Inferior parietal cortex (tissue), 1 donor: ENCODE measurements around the gene USP17L11.
"Not testable (repeated sequence)": the region's sequence is repeated elsewhere in the genome, so short reads cannot be mapped to it uniquely, and the experiment has no call there.

Experiments used
- DNase-seq: peaks from one replicate; pipeline ENCODE4 v3.0.0-alpha.2; 2016; ENCODE audit errors: extremely low spot score

USP17L11 gene, protein sequence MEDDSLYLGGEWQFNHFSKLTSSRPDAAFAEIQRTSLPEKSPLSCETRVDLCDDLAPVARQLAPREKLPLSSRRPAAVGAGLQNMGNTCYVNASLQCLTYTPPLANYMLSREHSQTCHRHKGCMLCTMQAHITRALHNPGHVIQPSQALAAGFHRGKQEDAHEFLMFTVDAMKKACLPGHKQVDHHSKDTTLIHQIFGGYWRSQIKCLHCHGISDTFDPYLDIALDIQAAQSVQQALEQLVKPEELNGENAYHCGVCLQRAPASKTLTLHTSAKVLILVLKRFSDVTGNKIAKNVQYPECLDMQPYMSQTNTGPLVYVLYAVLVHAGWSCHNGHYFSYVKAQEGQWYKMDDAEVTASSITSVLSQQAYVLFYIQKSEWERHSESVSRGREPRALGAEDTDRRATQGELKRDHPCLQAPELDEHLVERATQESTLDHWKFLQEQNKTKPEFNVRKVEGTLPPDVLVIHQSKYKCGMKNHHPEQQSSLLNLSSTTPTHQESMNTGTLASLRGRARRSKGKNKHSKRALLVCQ

GRCh38 chr4:9215105-9215504 is at the start of gene USP17L11:
Gene USP17L11, plus strand, starts transcription at chr4:9215405. Its CDS starts 0 bp downstream, at chr4:9215405.
- DNase-seq: not testable (repeated sequence)

DNA sequence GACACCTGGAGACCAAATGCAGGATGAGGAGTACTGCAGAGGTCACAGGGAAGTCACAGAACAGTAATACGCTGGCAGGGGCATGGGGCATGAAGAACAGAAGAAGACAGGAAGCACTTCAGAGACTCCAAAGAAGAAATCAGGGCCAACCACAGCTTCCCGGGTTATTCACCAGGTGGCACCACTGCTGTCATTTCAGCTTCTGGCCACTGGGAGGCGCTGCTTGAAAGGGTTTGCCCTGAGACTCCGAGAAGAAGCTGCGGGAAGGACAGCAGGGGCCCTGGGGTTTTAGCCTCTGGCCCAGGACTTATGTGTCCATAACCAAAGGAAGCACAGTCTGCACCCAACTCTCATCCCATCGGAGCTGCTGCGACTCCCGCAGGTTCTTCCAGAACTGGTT is 49.2 kb upstream of the USP17L11 start:
- not testable (repeated sequence) for DNase-seq

- not testable (repeated sequence) for DNase-seq
These were observed 45.3 kb upstream of the USP17L11 start, which contains the start of gene FAM90A26 for GRCh38 chr4:9169791-9170459. Gene FAM90A26, plus strand, starts transcription at chr4:9170409. Its CDS starts 2,764 bp downstream, at chr4:9173173.

GRCh38 chr4:9210357-9210756 is 4.8 kb upstream of the USP17L11 start, which contains the start of gene USP17L10:
Gene USP17L10, plus strand, starts transcription at chr4:9210657. Its CDS starts 0 bp downstream, at chr4:9210657.
- not testable (repeated sequence) for DNase-seq

GRCh38 chr4:9214701-9215100 is 504 bp upstream of the USP17L11 start:
- DNase-seq: not testable (repeated sequence)

DNA sequence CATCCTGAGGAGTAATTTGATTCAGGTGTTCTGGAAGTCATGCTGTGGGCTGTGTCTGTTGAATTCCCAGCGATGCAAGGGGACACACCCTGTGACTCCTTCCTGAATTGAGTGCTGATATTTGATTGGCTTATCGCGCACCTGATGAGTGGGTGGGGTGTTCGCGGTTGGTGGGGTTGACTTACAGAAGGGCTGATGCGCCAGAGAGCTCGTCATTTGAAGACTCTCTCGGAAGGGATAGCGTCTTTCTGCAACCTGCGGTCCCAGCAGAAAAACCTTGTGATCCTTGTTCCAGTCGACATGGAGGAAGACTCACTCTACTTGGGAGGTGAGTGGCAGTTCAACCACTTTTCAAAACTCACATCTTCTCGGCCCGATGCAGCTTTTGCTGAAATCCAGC is 4.6 kb downstream of the USP17L11 start, which contains the start of gene USP17L12:
Gene USP17L12 (plus strand): TSS at position 301 of the 400 bp plus-strand sequence. CDS start 0 bp downstream, at position 301.
- not testable (repeated sequence) for DNase-seq

DNA sequence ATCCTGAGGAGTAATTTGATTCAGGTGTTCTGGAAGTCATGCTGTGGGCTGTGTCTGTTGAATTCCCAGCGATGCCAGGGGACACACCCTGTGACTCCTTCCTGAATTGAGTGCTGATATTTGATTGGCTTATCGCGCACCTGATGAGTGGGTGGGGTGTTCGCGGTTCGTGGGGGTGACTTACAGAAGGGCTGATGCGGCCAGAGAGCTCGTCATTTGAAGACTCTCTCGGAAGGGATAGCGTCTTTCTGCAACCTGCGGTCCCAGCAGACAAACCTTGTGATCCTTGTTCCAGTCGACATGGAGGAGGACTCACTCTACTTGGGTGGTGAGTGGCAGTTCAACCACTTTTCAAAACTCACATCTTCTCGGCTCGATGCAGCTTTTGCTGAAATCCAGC is 9.4 kb downstream of the USP17L11 start, which contains the start of gene USP17L13:
Gene USP17L13 (plus strand): TSS at position 301 of the 400 bp plus-strand sequence. CDS start 0 bp downstream, at position 301.
- not testable (repeated sequence) for DNase-seq

- DNase-seq: not testable (repeated sequence)
These were observed 15.0 kb downstream of the USP17L11 start for GRCh38 chr4:9230249-9230648.

GRCh38 chr4:9234085-9234484 is 18.9 kb downstream of the USP17L11 start, which contains the start of gene USP17L15:
Gene USP17L15, plus strand, starts transcription at chr4:9234385. Its CDS starts 0 bp downstream, at chr4:9234385.
- not testable (repeated sequence) for DNase-seq

DNA sequence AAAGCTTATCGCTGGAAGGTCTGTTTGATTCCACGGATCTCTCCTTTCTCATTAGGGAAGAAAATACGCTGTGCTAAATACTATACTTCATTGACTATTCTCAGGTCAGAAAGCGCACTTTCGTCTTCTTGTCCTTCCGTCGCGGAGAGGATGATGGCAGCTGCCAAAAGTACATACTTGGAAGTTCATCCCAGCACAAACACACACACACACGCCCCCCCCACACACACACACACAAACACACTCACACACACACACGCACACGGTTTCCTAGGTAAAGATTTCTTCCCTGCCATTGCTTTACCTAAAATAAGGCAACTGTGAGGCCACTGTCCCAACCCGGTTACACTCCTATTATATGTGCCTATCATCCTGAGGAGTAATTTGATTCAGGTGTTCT is 23.3 kb downstream of the USP17L11 start:
- DNase-seq: not testable (repeated sequence)

GRCh38 chr4:9243579-9243978 is 28.4 kb downstream of the USP17L11 start, which contains the start of gene USP17L17:
Gene USP17L17, plus strand, starts transcription at chr4:9243879. Its CDS starts 0 bp downstream, at chr4:9243879.
- DNase-seq: not testable (repeated sequence)

DNA sequence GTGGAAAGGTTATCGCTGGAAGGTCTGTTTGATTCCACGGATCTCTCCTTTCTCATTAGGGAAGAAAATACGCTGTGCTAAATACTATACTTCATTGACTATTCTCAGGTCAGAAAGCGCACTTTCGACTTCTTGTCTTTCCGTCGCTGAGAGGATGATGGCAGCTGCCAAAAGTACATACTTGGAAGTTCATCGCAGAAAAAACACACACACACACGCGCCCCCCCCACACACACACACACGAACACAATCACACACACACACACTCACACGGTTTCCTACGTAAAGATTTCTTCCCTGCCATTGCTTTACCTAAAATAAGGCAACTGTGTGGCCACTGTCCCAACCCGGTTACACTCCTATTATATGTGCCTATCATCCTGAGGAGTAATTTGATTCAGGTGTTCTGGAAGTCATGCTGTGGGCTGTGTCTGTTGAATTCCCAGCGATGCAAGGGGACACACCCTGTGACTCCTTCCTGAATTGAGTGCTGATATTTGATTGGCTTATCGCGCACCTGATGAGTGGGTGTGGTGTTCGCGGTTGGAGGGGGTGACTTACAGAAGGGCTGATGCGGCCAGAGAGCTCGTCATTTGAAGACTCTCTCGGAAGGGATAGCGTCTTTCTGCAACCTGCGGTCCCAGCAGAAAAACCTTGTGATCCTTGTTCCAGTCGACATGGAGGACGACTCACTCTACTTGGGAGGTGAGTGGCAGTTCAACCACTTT is 32.9 kb downstream of the USP17L11 start, which contains the start of gene USP17L18:
Gene USP17L18 (plus strand): TSS at position 678 of the 728 bp plus-strand sequence. CDS start 0 bp downstream, at position 678.
- not testable (repeated sequence) for DNase-seq

GRCh38 chr4:9253078-9253477 is 37.9 kb downstream of the USP17L11 start, which contains the start of gene USP17L19:
Gene USP17L19, plus strand, starts transcription at chr4:9253378. Its CDS starts 0 bp downstream, at chr4:9253378.
- not testable (repeated sequence) for DNase-seq

GRCh38 chr4:9257824-9258223 is 42.6 kb downstream of the USP17L11 start, which contains the start of gene USP17L20:
Gene USP17L20, plus strand, starts transcription at chr4:9258124. Its CDS starts 0 bp downstream, at chr4:9258124.
- not testable (repeated sequence) for DNase-seq

GRCh38 chr4:9262572-9262971 is 47.4 kb downstream of the USP17L11 start, which contains the start of gene USP17L21:
Gene USP17L21, plus strand, starts transcription at chr4:9262872. Its CDS starts 0 bp downstream, at chr4:9262872.
- DNase-seq: not testable (repeated sequence)
